ENCODE measurements around the gene WIPF2.
"Not testable (repeated sequence)": the region's sequence is repeated elsewhere in the genome, so short reads cannot be mapped to it uniquely, and the experiment has no call there.

The WIPF2 gene

GRCh38 chr17:40194821-40195220 lies 24.3 kb upstream of the WIPF2 start:
- DNase-seq: no peak

- DNase-seq: no peak
These were observed 21.6 kb upstream of the WIPF2 start for GRCh38 chr17:40197550-40197949.

GRCh38 chr17:40197965-40198456 lies 21.1 kb upstream of the WIPF2 start:
- not testable (repeated sequence) for DNase-seq

GRCh38 chr17:40198576-40198975 lies 20.5 kb upstream of the WIPF2 start:
- DNase-seq: no peak

GRCh38 chr17:40203131-40203530 lies 16.0 kb upstream of the WIPF2 start:
- no peak for DNase-seq

GRCh38 chr17:40206193-40206592 lies 12.9 kb upstream of the WIPF2 start:
- DNase-seq: not testable (repeated sequence)

GRCh38 chr17:40209404-40210093 lies 9.6 kb upstream of the WIPF2 start:
- DNase-seq: no peak

- not testable (repeated sequence) for DNase-seq
These were observed 5.2 kb upstream of the WIPF2 start for GRCh38 chr17:40213914-40214313.

GRCh38 chr17:40218006-40218739 lies 931 bp upstream of the WIPF2 start:
- DNase-seq: no peak

GRCh38 chr17:40219594-40220338 lies 662 bp downstream of the WIPF2 start:
- DNase-seq: no peak

- DNase-seq: no peak
These were observed 5.8 kb downstream of the WIPF2 start for GRCh38 chr17:40224718-40225550.

- not testable (repeated sequence) for DNase-seq
These were observed 10.0 kb downstream of the WIPF2 start for GRCh38 chr17:40229146-40229545.

GRCh38 chr17:40230670-40231069 lies 11.6 kb downstream of the WIPF2 start:
- no peak for DNase-seq

GRCh38 chr17:40231928-40232327 lies 12.8 kb downstream of the WIPF2 start:
- not testable (repeated sequence) for DNase-seq

- no peak for DNase-seq
These were observed 22.2 kb downstream of the WIPF2 start for GRCh38 chr17:40241252-40241834.

- DNase-seq: no peak
These were observed 23.7 kb downstream of the WIPF2 start for GRCh38 chr17:40242774-40243173.

GRCh38 chr17:40243761-40244160 lies 24.7 kb downstream of the WIPF2 start:
- DNase-seq: no peak

- no peak for DNase-seq
These were observed 25.2 kb downstream of the WIPF2 start for GRCh38 chr17:40244255-40244654.

GRCh38 chr17:40247926-40248495 lies 28.9 kb downstream of the WIPF2 start:
- DNase-seq: no peak

GRCh38 chr17:40248507-40248906 lies 29.4 kb downstream of the WIPF2 start:
- no peak for DNase-seq

GRCh38 chr17:40251576-40251975 lies 32.5 kb downstream of the WIPF2 start:
- DNase-seq: no peak

GRCh38 chr17:40253565-40253964 lies 34.5 kb downstream of the WIPF2 start:
- DNase-seq: no peak

Data from NCI-H2107 (cell line).